ENCODE data around the gene MARK2.

The MARK2 gene

GRCh38 chr11:63907063-63907462 lies 68.2 kb downstream of the MARK2 start:
- Histone ChIP-seq H3K4me1 (ENCODE audit: insufficient read depth, low read length, poor library complexity, severe bottlenecking) (peaks cover 5% of the 10 kb centered on the region), H3K9me3 (ENCODE audit: insufficient read depth, low read depth, low read length) (no peaks in the 10 kb centered on the region), H3K36me3 (ENCODE audit: insufficient read depth, low read length) (peaks cover 63% of the 10 kb centered on the region; the same call in 1 of the 2 replicates), H3K27me3 (ENCODE audit: insufficient read depth, low read length, poor library complexity, severe bottlenecking) (no peaks in the 10 kb centered on the region), H3K4me2 (ENCODE audit: low read depth, low read length, poor library complexity, severe bottlenecking) (no peak overlapping the region), H3K79me2 (ENCODE audit: insufficient read depth, low read length) (no peaks in the 10 kb centered on the region), H3K9ac (ENCODE audit: low read depth, low read length, poor library complexity, severe bottlenecking) (no peak overlapping the region), H3K4me3 (ENCODE audit: low read length, poor library complexity, severe bottlenecking) (no peak overlapping the region), H4K20me1 (ENCODE audit: insufficient read depth, low read length, poor library complexity, severe bottlenecking) (no peaks in the 10 kb centered on the region), H3F3A (ENCODE audit: low read depth) (no peaks in the 10 kb centered on the region), H2AFZ (ENCODE audit: low read length) (no peak overlapping the region), H3K9me2 (replicated peaks; ENCODE audit: low read depth, low read length) (no peaks in the 10 kb centered on the region)
- TF ChIP-seq EZH2phosphoT487 (IDR thresholded peaks at IDR 0.05; ENCODE audit: borderline replicate concordance): no peak
- TF ChIP-seq CTCF (conservative IDR thresholded peaks at IDR 0.05; ENCODE audit: low read length): no peak

GRCh38 chr11:63907808-63908530 lies 69.1 kb downstream of the MARK2 start:
- no peak for TF ChIP-seq EZH2phosphoT487 (IDR thresholded peaks at IDR 0.05; ENCODE audit: borderline replicate concordance)
- no peak for TF ChIP-seq CTCF (conservative IDR thresholded peaks at IDR 0.05; ENCODE audit: low read length)
- H3F3A ChIP-seq (ENCODE audit: low read depth): no peaks in the 10 kb centered on the region
- H3K9ac ChIP-seq (ENCODE audit: low read depth, low read length, poor library complexity, severe bottlenecking): no peak overlapping the region
- H3K4me3 ChIP-seq (ENCODE audit: low read length, poor library complexity, severe bottlenecking): no peak overlapping the region
- peaks cover 5% of the 10 kb centered on the region for H3K4me1 ChIP-seq (ENCODE audit: insufficient read depth, low read length, poor library complexity, severe bottlenecking)
- no peaks in the 10 kb centered on the region for H3K79me2 ChIP-seq (ENCODE audit: insufficient read depth, low read length)
- no peaks in the 10 kb centered on the region for H4K20me1 ChIP-seq (ENCODE audit: insufficient read depth, low read length, poor library complexity, severe bottlenecking)
- no peaks in the 10 kb centered on the region for H3K9me3 ChIP-seq (ENCODE audit: insufficient read depth, low read depth, low read length)
- no peaks in the 10 kb centered on the region for H3K27me3 ChIP-seq (ENCODE audit: insufficient read depth, low read length, poor library complexity, severe bottlenecking)
- H3K9me2 ChIP-seq (replicated peaks; ENCODE audit: low read depth, low read length): no peaks in the 10 kb centered on the region
- no peak overlapping the region for H2AFZ ChIP-seq (ENCODE audit: low read length)
- no peak overlapping the region for H3K4me2 ChIP-seq (ENCODE audit: low read depth, low read length, poor library complexity, severe bottlenecking)
- H3K36me3 ChIP-seq (ENCODE audit: insufficient read depth, low read length): peaks cover 54% of the 10 kb centered on the region; the same call in 1 of the 2 replicates

GRCh38 chr11:63908631-63909401 lies 69.9 kb downstream of the MARK2 start:
- Histone ChIP-seq H3K79me2 (ENCODE audit: insufficient read depth, low read length) (no peaks in the 10 kb centered on the region), H3K9ac (ENCODE audit: low read depth, low read length, poor library complexity, severe bottlenecking) (no peak overlapping the region), H3K27me3 (ENCODE audit: insufficient read depth, low read length, poor library complexity, severe bottlenecking) (no peaks in the 10 kb centered on the region), H3K4me3 (ENCODE audit: low read length, poor library complexity, severe bottlenecking) (no peak overlapping the region), H3K36me3 (ENCODE audit: insufficient read depth, low read length) (peaks cover 46% of the 10 kb centered on the region; the same call in 1 of the 2 replicates), H2AFZ (ENCODE audit: low read length) (no peak overlapping the region), H3K4me1 (ENCODE audit: insufficient read depth, low read length, poor library complexity, severe bottlenecking) (peaks cover 5% of the 10 kb centered on the region), H4K20me1 (ENCODE audit: insufficient read depth, low read length, poor library complexity, severe bottlenecking) (no peaks in the 10 kb centered on the region), H3K4me2 (ENCODE audit: low read depth, low read length, poor library complexity, severe bottlenecking) (no peak overlapping the region), H3F3A (ENCODE audit: low read depth) (no peaks in the 10 kb centered on the region), H3K9me3 (ENCODE audit: insufficient read depth, low read depth, low read length) (no peaks in the 10 kb centered on the region), H3K9me2 (replicated peaks; ENCODE audit: low read depth, low read length) (no peaks in the 10 kb centered on the region)
- TF ChIP-seq EZH2phosphoT487 (IDR thresholded peaks at IDR 0.05; ENCODE audit: borderline replicate concordance) (no peak), CTCF (conservative IDR thresholded peaks at IDR 0.05; ENCODE audit: low read length) (no peak)
